GM19035 (cell line): ENCODE measurements around the gene ITGAL.
"Not testable (repeated sequence)": the region's sequence is repeated elsewhere in the genome, so short reads cannot be mapped to it uniquely, and the experiment has no call there.

Source experiments
- ATAC-seq: cut with Tn5 transposase; IDR thresholded peaks from one replicate; pipeline ENCODE4 v1.9.1; 2021; ENCODE audit not compliant: unreplicated experiment

ITGAL gene

GRCh38 chr16:30491744-30492308 lies 19.3 kb downstream of the ITGAL start:
- no peak for ATAC-seq

GRCh38 chr16:30493941-30494488 lies 21.5 kb downstream of the ITGAL start:
- ATAC-seq, result no peak

- no peak for ATAC-seq
Observed at GRCh38 chr16:30494709-30495108, 22.2 kb downstream of the ITGAL start.

GRCh38 chr16:30499284-30499683 lies 26.7 kb downstream of the ITGAL start:
- no peak for ATAC-seq

- ATAC-seq, result no peak
Observed at GRCh38 chr16:30503403-30504296, 31.1 kb downstream of the ITGAL start.

- no peak for ATAC-seq
Observed at GRCh38 chr16:30509081-30509765, 36.7 kb downstream of the ITGAL start.

GRCh38 chr16:30510376-30510938 lies 37.9 kb downstream of the ITGAL start:
- no peak for ATAC-seq

GRCh38 chr16:30511509-30511908 lies 39.0 kb downstream of the ITGAL start:
- no peak for ATAC-seq

- no peak for ATAC-seq
Observed at GRCh38 chr16:30515275-30515674, 42.7 kb downstream of the ITGAL start.

GRCh38 chr16:30518552-30518951 lies 46.0 kb downstream of the ITGAL start:
- no peak for ATAC-seq

GRCh38 chr16:30519120-30520049 lies 46.8 kb downstream of the ITGAL start:
- ATAC-seq, result no peak

GRCh38 chr16:30521476-30521872 lies 48.9 kb downstream of the ITGAL start:
- no peak for ATAC-seq

- no peak for ATAC-seq
Observed at GRCh38 chr16:30521873-30522641, 49.5 kb downstream of the ITGAL start.

GRCh38 chr16:30522702-30523463 lies 50.3 kb downstream of the ITGAL start:
- not testable (repeated sequence) for ATAC-seq

- ATAC-seq, result no peak
Observed at GRCh38 chr16:30523768-30524574, 51.4 kb downstream of the ITGAL start.

- ATAC-seq, result no peak
Observed at GRCh38 chr16:30524575-30525568, 52.3 kb downstream of the ITGAL start.

- ATAC-seq, result no peak
Observed at GRCh38 chr16:30525844-30526136, 53.2 kb downstream of the ITGAL start.
